EL (cell line): ENCODE measurements around the gene RAD54L.
"Not testable (repeated sequence)": the region's sequence is repeated elsewhere in the genome, so short reads cannot be mapped to it uniquely, and the experiment has no call there.

ENCODE experiments used
- DNase-seq: peaks from one replicate; pipeline ENCODE4 v3.0.0-alpha.2; 2016

RAD54L gene

DNA sequence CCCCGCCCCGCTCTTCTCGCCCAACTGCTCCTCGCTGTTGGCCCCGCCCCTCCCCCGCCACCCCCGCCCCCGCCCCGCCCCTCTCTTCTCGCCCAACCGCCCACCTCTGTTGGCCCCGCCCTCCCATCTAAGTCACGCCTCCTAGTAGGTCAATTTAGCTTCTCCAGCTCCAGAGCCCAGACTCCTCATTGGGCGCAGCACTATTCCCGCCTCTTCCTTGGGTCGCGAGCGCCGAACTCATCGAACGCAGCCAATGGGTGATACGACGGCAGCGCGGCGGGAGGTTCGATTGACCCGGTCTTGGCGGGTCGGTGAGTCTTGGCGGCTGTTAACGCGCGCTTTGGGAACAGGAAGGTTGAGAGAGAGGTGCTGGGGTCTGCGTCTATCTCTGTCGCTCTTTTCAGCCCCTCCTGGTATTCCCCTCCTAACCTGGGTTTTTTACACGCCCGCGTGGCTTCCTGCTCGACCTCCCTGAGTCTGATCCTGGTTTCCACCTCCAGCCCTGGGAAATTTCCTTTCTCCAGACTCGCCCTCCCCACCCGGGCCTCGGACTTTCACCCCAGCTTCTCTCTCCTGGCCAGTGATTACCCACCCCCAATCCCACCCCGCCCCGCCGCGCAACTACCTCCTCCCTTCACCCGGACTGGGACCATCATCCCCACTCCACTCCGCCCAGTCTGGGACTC, at the start of gene RAD54L:
TSS of gene RAD54L (plus strand) at position 328 of the 686 bp plus-strand sequence. CDS start 643 bp downstream, outside the sequence.
- DNase-seq = peak; percentile 99

- DNase-seq = peak; percentile 74
These were observed 49.4 kb upstream of the RAD54L start, which contains the start of gene POMGNT1 for GRCh38 chr1:46197964-46198811. TSS of gene POMGNT1 (minus strand) at chr1:46198434. CDS start at chr1:46197821, 613 bp downstream.

DNA sequence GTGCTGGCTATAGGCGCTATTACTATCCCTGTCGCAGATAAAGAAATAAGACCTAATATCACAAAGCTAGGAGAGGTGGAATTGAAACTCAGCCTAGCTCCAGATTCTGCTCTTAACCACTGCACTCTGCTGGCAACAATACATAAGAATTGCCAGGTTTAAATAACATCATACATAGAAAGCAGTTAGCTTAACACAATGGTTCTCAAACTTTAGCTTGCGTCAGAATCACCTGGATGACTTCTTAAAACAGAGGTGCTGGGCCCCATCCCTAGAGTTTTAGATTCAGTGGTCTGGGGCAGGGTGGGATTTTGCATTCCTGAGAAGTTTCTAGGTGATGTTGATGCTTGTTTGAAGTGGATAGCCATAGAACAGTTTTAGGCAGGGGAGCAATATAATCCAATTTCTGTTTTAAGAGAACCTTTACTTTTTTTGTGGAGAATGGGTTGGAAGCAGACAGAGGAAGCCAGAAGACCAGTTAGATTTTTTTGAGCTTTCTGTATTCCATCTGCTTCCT, 48.3 kb upstream of the RAD54L start:
- DNase-seq = no peak

DNA sequence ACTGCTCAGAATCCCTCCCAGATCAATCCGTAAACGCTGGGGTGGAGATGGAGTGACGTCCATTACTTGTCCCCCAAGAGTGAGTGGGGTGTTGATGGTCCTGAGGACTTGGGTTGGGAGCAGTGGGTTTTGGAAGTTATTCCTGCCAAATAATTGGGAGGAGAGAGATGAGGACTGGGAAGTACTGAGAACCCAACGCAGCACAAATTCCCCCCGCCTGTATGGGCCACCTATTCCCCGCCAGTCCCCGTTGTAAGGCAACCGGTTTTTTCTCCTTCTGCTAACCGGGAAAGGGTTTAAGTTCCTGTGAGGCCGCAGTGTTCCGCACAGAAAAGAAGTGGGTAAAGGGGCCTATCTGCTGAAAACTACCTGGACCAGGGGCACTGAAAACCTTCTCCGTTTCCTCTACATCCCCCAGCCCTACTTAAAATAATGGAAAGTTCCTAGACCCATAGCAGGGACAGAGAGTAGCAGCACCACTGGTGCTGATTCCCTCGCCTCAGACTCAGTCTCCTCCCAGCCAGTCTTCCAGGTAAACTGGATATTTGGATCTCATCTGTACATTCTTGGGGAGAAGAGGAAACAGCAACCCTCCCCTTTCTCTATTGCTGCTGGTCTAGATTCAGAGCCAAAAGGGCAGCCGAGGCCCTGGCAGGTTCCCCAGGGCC, 43.7 kb upstream of the RAD54L start:
- no peak for DNase-seq

GRCh38 chr1:46204406-46204742, 43.2 kb upstream of the RAD54L start:
- no peak for DNase-seq

DNA sequence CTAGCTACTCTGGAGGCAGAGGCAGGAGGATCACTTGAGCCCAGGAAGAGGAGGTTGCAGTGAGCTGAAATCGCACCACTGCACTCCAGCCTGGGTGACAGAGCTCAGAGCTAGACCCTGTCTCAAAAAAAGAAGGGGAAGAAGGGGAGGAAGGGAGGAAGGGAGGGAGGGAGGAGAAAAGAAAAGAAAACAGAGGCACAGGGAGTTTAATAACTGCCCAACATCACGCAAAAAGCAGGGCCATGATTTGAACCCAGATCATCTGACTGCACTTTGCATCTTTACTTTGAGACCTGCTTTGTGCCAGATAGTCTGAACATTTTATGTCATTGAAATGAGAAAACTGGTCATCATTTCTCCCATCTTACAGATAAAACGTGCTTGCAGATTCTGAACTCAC, 42.4 kb upstream of the RAD54L start:
- DNase-seq = no peak

DNA sequence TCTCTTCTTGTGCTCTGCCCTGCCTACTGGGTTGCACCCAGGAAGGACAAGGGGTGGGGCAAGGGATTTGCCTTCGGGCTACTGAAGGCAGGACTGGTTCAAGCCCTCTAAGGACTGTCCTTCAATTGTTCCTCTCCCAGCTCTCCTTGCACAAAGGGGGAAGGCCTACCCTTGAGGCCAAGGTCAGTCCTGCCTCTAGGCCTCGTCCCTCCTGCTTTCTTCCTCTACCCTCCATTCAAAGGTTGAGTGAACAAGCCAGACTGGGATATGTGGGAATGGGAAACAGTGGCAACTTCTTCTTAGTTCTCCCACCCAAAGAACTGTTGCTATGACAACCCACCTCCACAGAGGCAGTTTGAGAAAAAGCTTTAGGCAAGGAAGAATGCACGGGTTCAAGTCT, 41.8 kb upstream of the RAD54L start:
- no peak for DNase-seq

DNA sequence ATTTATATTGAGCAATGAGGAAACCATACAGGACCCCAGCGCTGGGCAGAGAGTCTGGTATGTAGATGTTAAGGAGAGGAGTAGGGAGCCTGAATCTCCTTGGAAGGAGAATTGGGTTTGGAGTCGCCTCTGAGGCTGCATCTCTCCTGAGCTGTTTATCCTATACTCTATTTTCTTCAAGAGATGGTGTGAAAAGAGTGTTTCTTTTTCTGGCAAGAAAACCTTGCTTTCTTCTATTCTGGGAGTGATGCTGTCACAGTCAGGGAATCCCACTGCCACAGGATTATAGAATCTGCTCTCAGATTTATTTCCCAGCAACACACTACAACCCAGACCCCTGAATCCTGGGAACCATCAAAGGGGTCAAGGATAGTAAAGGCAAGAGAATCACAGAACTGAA, 41.2 kb upstream of the RAD54L start:
- no peak for DNase-seq

DNA sequence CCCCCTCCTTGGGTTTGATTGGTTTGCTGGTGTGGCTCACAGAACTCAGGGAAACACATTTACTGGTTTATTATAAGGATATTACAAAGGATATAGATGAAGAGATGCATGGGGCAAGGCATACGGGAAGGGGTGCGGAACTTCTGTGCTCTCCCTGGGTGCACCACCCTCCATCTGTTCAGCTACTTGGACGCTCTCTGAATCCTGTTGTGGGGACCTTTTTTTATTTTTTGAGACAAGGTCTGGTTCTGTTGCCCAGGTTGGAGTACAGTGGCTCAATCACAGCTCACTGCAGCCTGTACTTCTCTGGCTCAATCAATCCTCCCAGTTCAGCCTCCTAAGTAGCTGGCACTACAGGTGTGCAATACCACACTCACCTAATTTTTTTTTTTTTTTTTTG, 37.0 kb upstream of the RAD54L start:
- DNase-seq = no peak

GRCh38 chr1:46211051-46211450, 36.5 kb upstream of the RAD54L start:
- no peak for DNase-seq

- DNase-seq = no peak
These were observed 32.1 kb upstream of the RAD54L start for GRCh38 chr1:46215504-46215903.

DNA sequence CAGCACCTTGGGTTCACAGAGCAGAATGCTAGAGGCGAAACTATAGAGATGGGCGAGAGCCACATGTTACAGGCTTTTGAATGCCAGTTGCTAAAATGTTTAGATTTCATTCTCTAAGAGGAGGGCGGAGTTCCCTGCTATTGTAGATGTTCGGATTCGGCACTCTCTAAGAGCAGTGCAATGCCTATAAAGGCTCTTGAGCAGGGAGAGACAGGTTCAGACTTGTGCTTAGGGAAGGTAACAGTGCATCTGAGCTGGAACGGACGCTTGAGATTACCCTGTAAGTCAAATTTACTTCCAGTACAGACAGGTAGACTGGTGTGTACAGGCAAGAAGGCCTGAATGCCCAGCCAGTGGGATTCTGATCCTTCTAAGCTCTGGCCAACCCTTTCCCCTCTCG, 29.1 kb upstream of the RAD54L start:
- no peak for DNase-seq

- DNase-seq = peak; percentile 25
These were observed 27.7 kb upstream of the RAD54L start for GRCh38 chr1:46219551-46220520.

- DNase-seq = no peak
These were observed 26.8 kb upstream of the RAD54L start for GRCh38 chr1:46220808-46221207.

DNA sequence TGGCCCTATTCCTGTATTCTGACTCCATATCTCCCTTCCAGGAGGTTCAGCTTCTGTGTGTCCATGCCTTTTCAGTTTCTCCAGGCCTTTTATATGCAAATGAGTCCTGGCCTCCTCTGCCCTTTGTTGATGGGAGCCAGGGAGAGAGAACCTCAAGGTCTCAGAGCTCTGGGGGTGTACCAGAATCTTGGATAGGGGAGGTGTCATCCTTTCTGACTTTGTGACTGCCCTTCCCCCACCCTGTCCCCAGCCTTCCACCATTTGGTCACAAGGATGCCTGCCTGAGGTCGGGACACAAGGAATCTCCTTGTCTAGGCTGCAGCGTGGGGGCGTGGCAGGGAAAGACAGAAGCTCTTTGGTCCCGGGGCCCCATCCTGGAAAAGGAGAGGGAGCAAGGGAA, 25.8 kb upstream of the RAD54L start:
- no peak for DNase-seq

GRCh38 chr1:46223055-46223454, 24.5 kb upstream of the RAD54L start:
- not testable (repeated sequence) for DNase-seq

DNA sequence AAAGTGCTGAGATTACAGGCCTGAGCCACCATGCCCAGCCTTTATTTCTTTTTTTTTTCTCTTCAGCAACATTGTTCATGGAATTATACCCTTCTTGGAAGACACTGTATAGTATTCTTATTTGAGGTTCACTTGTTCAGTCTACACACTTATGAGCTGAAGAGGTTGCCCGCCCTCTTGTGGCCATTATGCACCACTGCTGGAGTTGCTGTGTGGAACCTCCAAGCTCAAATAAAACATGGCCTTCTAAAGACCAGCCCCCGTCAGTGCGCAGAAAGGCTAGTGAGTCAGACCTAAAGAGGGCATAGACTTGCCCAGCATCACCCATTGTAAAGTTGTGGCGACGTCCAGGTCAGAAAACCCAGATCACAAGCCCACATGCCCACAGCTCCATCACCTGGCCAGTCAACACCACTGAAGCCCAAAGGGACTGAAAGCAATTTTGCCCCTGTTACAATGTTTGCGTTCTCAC, 24.1 kb upstream of the RAD54L start:
- peak; percentile 92 for DNase-seq

DNA sequence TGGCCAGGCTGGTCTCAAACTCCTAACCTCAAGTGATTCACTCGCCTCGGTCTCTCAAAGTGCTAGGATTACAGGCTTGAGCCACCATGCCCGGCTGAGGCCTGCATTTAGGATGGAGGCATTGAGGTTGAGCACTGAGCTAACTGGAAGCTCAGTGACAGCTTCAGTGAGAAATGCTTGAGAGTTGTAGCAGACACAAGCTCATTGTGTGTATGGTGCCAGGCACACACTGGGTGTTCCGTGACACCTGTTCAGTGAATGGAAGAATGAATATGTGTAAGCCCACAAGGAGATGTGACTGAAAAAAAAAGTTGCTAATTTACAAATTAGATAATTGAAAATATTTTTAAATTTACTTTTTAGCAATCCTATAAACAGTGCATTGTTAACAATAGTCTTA, 22.6 kb upstream of the RAD54L start:
- DNase-seq = no peak

DNA sequence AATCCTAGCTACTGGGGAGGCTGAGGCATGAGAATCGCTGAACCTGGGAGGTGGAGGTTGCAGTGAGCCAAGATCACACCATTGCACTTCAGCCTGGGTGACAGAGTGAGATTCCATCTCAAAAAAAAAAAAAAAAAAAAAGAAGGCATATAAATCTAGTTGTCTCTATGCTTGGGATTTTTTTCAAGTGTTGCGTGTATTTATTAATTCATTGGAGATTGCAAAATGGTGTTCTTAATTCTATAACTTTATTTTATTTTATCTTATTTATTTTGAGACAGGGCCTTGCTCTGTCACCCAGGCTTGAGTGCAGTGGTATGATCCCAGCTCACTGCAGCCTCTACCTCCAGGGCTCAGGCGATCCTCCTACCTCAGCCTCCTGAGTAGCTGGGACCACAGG, 16.3 kb upstream of the RAD54L start:
- not testable (repeated sequence) for DNase-seq

DNA sequence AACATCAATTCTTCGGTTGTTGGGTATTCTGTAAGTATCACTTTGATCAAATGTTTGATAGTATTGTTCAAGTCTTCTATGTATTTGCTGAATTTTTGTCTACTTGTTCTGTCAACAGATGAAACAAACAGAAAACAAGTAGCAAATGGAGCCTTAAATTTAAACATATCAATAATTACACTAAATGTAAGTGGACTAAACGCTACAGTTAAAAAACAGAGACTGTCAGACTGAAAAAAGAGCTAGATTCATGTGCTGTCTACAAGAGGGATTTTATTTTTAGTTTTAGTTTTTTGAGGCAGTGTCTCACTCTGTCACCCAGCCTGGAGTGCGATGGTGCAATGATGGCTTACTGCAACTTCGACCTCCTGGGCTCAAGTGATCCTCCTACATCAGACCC, 10.7 kb upstream of the RAD54L start:
- no peak for DNase-seq

DNA sequence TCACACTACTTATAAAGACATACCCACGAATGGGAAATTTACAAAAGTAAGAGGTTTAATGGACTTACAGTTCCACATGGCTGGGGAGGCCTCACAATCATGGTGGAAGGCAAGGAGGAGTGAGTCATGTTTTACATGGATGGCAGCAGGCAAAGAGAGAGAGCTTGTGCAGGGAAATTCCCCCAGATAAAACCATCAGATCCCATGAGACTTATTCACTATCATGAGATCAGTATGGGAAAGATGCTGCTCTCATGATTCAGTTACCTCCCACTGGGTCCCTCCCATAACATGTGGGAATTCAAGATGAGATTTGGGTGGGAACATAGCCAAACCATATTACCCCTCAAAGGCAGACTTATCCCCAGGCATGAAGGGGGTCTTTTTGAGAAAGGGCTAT, 8.7 kb upstream of the RAD54L start:
- peak; percentile 42 for DNase-seq

- not testable (repeated sequence) for DNase-seq
These were observed 5.8 kb upstream of the RAD54L start for GRCh38 chr1:46241733-46242132.
